ENCODE measurements around the gene ELF5. TPM values are rescaled to one million over a fixed set of nuclear protein-coding genes. Genes with fewer than 3 reads are reported as not detected.

ELF5 gene
- not detected in 2 replicates for total RNA-seq

- intact Hi-C loops (cut with micrococcal nuclease): loop anchor here (1.0 to 5.0 kb wide), 2 partner anchors 878 to 893 kb away; no protein-coding TSS in a partner anchor
These were observed at the start of gene ELF5 for GRCh38 chr11:34513682-34514449. Gene ELF5, minus strand, starts transcription at chr11:34513794. Its CDS starts 8,045 bp downstream, at chr11:34505749.

GRCh38 chr11:34562976-34563375 lies 49.4 kb upstream of the ELF5 start:
- intact Hi-C loops (cut with micrococcal nuclease): no loop called here

- intact Hi-C loops (cut with micrococcal nuclease): no loop called here
These were observed 46.9 kb upstream of the ELF5 start for GRCh38 chr11:34560511-34560910.

GRCh38 chr11:34558673-34559072 lies 45.1 kb upstream of the ELF5 start:
- intact Hi-C loops (cut with micrococcal nuclease): no loop called here

GRCh38 chr11:34558211-34558610 lies 44.6 kb upstream of the ELF5 start:
- intact Hi-C loops (cut with micrococcal nuclease): no loop called here

GRCh38 chr11:34552270-34552669 lies 38.7 kb upstream of the ELF5 start:
- intact Hi-C loops (cut with micrococcal nuclease): no loop called here

- intact Hi-C loops (cut with micrococcal nuclease): no loop called here
These were observed 35.7 kb upstream of the ELF5 start for GRCh38 chr11:34549271-34549670.

- intact Hi-C loops (cut with micrococcal nuclease): no loop called here
These were observed 34.7 kb upstream of the ELF5 start for GRCh38 chr11:34548278-34548677.

- intact Hi-C loops (cut with micrococcal nuclease): no loop called here
These were observed 33.1 kb upstream of the ELF5 start for GRCh38 chr11:34546511-34547209.

GRCh38 chr11:34542089-34542488 lies 28.5 kb upstream of the ELF5 start:
- intact Hi-C loops (cut with micrococcal nuclease): no loop called here

- intact Hi-C loops (cut with micrococcal nuclease): no loop called here
These were observed 27.3 kb upstream of the ELF5 start for GRCh38 chr11:34540870-34541269.

- intact Hi-C loops (cut with micrococcal nuclease): no loop called here
These were observed 24.0 kb upstream of the ELF5 start for GRCh38 chr11:34537636-34538035.

GRCh38 chr11:34536056-34536455 lies 22.5 kb upstream of the ELF5 start:
- intact Hi-C loops (cut with micrococcal nuclease): no loop called here

- intact Hi-C loops (cut with micrococcal nuclease): no loop called here
These were observed 21.2 kb upstream of the ELF5 start for GRCh38 chr11:34534826-34535225.

- intact Hi-C loops (cut with micrococcal nuclease): no loop called here
These were observed 18.1 kb upstream of the ELF5 start for GRCh38 chr11:34531663-34532062.

GRCh38 chr11:34530545-34531234 lies 17.1 kb upstream of the ELF5 start:
- intact Hi-C loops (cut with micrococcal nuclease): no loop called here

- intact Hi-C loops (cut with micrococcal nuclease): no loop called here
These were observed 16.0 kb upstream of the ELF5 start for GRCh38 chr11:34529643-34530042.

GRCh38 chr11:34528072-34528471 lies 14.5 kb upstream of the ELF5 start:
- intact Hi-C loops (cut with micrococcal nuclease): no loop called here

GRCh38 chr11:34525888-34526657 lies 12.5 kb upstream of the ELF5 start:
- intact Hi-C loops (cut with micrococcal nuclease): no loop called here

- intact Hi-C loops (cut with micrococcal nuclease): no loop called here
These were observed 11.5 kb upstream of the ELF5 start for GRCh38 chr11:34525098-34525497.

- intact Hi-C loops (cut with micrococcal nuclease): no loop called here
These were observed 11.1 kb upstream of the ELF5 start for GRCh38 chr11:34524696-34525095.

Data from T-helper 1 cell treated with Interleukin-12 subunit alpha and Interleukin-12 subunit beta and Interleukin-4 antibody, amounts not matched to agents 30 ng/mL and 1 ng/mL, for 36 hours (primary cell).